Gastroesophageal sphincter (tissue), 4 donors: ENCODE data around the gene PLPP6. TPM values are rescaled to one million over a fixed set of nuclear protein-coding genes. Genes with fewer than 3 reads are reported as not detected.
A peak's percentile ranks its signal among the peaks of the same experiment; 100 is the strongest.

ENCODE experiments used
- ATAC-seq: fragments of 150-250 bp; one replicate; pipeline ENCODE4 v1.9.1; 2016; ENCODE audit warnings: mild to moderate bottlenecking, moderate library complexity
- H3K27ac ChIP-seq, 4 donors: fragments of 200-600 bp; sonication (generic) in 3 of 4; 1 replicate in 3 of 4; 2 replicates in 1 of 4; pipeline ENCODE4 v1.5.1; 2016 to 2019
- H3K27me3 ChIP-seq: fragments of 200-600 bp; sonication (generic); one replicate; pipeline ENCODE4 v1.5.1; 2019
- H3K36me3 ChIP-seq, 2 donors: fragments of 200-600 bp; sonication (generic); one replicate each; pipeline ENCODE4 v1.5.1; 2019; ENCODE audit warnings: control low read depth in 1 of 2
- H3K4me1 ChIP-seq, 3 donors: fragments of 200-600 bp; sonication (generic); 1 replicate in 2 of 3; 2 replicates in 1 of 3; pipeline ENCODE4 v1.5.1; 2016 to 2019; ENCODE audit warnings: control low read depth in 2 of 3
- H3K4me3 ChIP-seq, 2 donors: fragments of 200-600 bp; sonication (generic); one replicate each; pipeline ENCODE4 v1.5.1; 2019; ENCODE audit warnings: mild to moderate bottlenecking in 1 of 2, moderate library complexity in 1 of 2
- H3K9me3 ChIP-seq, 3 donors: fragments of 200-600 bp; sonication (generic); one replicate each; pipeline ENCODE4 v1.5.1; 2017 to 2019; ENCODE audit warnings: control low read depth in 2 of 3
- CTCF ChIP-seq, 4 experiments: fragments of 200-600 bp in 2 of 4; fragments of 450-650 bp in 2 of 4; sonication (generic) in 1 of 4; IDR thresholded peaks; one replicate each; pipeline ENCODE4 v1.5.1; 2017 to 2019; ENCODE audit warnings: antibody characterized with exemption in 4 of 4, mild to moderate bottlenecking in 2 of 4, moderate library complexity in 2 of 4
- EP300 ChIP-seq: sonication (generic); formaldehyde crosslinking; IDR thresholded peaks from one replicate; pipeline ENCODE4 v1.6.1; 2017; ENCODE audit warnings: antibody characterized with exemption, mild to moderate bottlenecking
- POLR2A ChIP-seq, 2 donors: fragments of 450-650 bp; IDR thresholded peaks; one replicate each; pipeline ENCODE4 v1.6.1; 2017; ENCODE audit warnings: antibody characterized with exemption in 2 of 2, mild to moderate bottlenecking in 2 of 2, moderate library complexity in 1 of 2
- POLR2AphosphoS5 ChIP-seq: sonication (generic); formaldehyde crosslinking; IDR thresholded peaks from one replicate; pipeline ENCODE4 v1.6.1; 2017; ENCODE audit warnings: antibody characterized with exemption
- WGBS, 2 donors: methylation state at CpG; one replicate each; pipeline ENCODE4 v1.1.5; 2018; ENCODE audit warnings: low coverage in 1 of 2; 5-methylcytosine and 5-hydroxymethylcytosine counted together
- total RNA-seq, 4 donors: library from RNA; depleted of rRNA; stranded (reverse); fragments of >200 nt; gene quantifications; one replicate each; pipeline ENCODE4 v1.1.0, GENCODE V29; 2016

Gene PLPP6
- 1 to 10 TPM; 5.3 to 8.1 (median 6.6) TPM for total RNA-seq

DNA sequence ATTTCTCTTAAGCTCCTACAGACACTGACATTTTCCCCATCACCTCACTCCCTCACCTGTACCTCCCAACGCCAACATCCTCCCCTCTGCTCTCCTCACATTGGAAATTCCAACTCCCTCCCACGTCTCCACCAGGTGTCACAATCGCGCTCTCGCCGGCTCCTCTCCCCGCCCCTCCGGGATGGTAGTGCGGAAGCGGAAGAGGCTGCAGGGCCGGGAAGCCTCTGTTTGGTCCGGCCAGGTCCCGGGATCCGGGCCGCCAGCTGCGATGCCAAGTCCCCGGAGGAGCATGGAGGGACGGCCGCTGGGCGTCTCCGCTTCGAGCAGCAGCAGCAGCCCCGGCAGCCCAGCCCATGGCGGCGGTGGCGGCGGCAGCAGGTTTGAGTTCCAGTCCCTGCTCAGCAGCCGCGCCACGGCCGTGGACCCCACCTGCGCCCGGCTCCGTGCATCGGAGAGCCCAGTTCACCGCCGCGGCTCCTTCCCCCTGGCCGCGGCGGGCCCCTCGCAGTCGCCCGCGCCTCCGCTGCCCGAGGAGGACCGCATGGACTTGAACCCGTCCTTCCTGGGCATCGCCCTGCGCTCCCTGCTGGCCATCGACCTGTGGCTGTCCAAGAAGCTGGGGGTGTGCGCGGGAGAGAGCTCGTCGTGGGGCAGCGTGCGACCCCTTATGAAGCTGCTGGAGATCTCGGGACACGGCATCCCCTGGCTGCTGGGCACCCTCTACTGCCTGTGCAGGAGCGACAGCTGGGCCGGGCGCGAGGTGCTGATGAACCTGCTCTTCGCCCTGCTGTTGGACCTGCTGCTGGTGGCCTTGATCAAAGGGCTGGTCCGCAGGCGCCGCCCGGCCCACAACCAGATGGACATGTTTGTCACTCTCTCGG is at the start of gene PLPP6:
PLPP6 (plus strand) TSS at position 187 of the 881 bp plus-strand sequence; CDS start at position 269, 82 bp downstream.
- peaks cover 0 to 56% (median 13%) of the 10 kb centered on the region in 3 donors for H3K4me1 ChIP-seq
- H3K27ac ChIP-seq, result peak within 1 kb of the TSS in 3 of 4 donors; percentile 85 to 88 (median 87)
- peak within 1 kb of the TSS; percentile 55 to 96 for H3K4me3 ChIP-seq
- no peak for TF ChIP-seq EP300
- peak; percentile 51 to 54 for TF ChIP-seq POLR2A (IDR thresholded peaks at IDR 0.05)
- TF ChIP-seq POLR2AphosphoS5, result peak; percentile 79
- TF ChIP-seq CTCF (IDR thresholded peaks at IDR 0.05), result peak; percentile 37 to 78 (median 60)
- 0 to 6% methylated on average over 1 to 2 of the region's 70 CpGs for WGBS, 2 donors
- H3K27me3 ChIP-seq, result no peaks in the 10 kb centered on the region
- no peaks in the 10 kb centered on the region for H3K9me3 ChIP-seq
- ATAC-seq, result peak; percentile 96
- no peaks in the 10 kb centered on the region for H3K36me3 ChIP-seq

DNA sequence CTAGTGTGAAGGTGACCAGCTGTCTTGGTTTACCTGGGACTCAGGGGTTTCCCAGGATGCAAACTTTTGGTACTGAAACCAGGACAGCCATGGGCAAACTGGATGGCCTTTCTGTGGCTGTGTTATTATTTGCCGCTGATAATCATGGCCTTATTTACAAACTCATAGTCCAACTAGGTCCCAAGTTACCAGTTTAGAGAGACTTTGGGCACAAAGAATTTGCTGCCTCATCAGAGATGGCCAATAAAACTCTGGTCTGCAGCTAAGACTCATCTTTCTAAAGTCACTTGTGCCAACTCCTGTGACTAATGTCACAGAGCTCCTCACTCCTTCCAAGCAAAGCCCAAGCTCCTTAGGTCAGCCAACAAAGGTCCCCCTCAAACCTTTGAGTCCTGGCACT is 47.5 kb upstream of the PLPP6 start:
- 100% methylated on average over 1 of the region's 1 CpG; no CpG with 5 or more reads in 1 of the 2 donors for WGBS, 2 donors
- H3K4me1 ChIP-seq, result no peaks in the 10 kb centered on the region
- ATAC-seq, result no peak
- TF ChIP-seq CTCF (IDR thresholded peaks at IDR 0.05), result no peak
- no peak for TF ChIP-seq POLR2A (IDR thresholded peaks at IDR 0.05)
- TF ChIP-seq POLR2AphosphoS5, result no peak
- no peak for TF ChIP-seq EP300
- no peaks in the 10 kb centered on the region for H3K9me3 ChIP-seq
- H3K27me3 ChIP-seq, result no peaks in the 10 kb centered on the region
- no peaks in the 10 kb centered on the region for H3K36me3 ChIP-seq
- no peak overlapping the region for H3K4me3 ChIP-seq
- H3K27ac ChIP-seq, result no peak overlapping the region

DNA sequence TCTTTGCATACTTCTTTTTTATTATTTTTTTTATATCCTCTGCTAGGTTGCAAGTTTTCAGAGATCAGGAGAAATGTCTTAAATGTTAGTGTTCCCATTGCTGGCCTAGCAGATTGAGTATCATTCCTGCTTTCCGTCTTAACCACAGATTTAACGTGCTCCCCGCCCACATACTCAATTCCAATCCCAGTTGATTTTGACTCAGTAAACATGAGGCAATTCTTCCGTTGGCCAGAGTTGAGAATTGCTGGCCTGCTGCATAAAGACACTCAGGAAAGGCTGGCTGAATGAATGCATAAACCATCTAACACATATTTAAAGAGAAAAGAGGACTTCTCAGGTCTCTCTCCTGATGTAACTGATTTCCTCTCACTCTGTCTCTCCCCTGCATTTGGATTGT is 46.8 kb upstream of the PLPP6 start:
- no peak for ATAC-seq

DNA sequence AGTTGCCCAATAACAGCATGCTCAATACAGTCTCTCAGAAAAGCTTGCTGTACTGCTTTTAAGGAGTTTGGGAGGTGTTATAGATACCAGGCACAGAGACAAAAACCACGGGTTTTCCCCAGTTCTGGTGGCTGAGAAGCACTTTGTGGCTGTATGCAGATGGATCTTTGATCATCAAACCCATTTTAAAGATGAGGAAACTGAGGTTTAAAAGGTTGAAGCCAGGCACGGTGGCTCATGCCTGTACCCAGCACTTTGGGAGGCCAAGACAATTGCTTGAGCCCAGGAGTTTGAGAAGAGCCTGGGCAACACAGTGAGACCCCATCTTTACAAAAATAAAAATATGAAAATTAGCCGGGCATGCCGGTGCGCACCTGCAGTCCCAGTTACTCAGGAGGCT is 46.3 kb upstream of the PLPP6 start:
- no peak overlapping the region for H3K27ac ChIP-seq
- no peaks in the 10 kb centered on the region for H3K9me3 ChIP-seq
- 85 to 100% methylated on average over 2 to 4 of the region's 5 CpGs for WGBS, 2 donors
- H3K4me3 ChIP-seq, result no peak overlapping the region
- no peaks in the 10 kb centered on the region for H3K27me3 ChIP-seq
- TF ChIP-seq EP300 (no peak), POLR2A (IDR thresholded peaks at IDR 0.05) (no peak), POLR2AphosphoS5 (no peak), CTCF (IDR thresholded peaks at IDR 0.05) (no peak)
- no peaks in the 10 kb centered on the region for H3K4me1 ChIP-seq
- ATAC-seq, result no peak
- no peaks in the 10 kb centered on the region for H3K36me3 ChIP-seq

More for the DNA sequence above, 46.8 kb upstream of the PLPP6 start:
- Histone ChIP-seq H3K4me1 (no peaks in the 10 kb centered on the region), H3K36me3 (no peaks in the 10 kb centered on the region), H3K9me3 (no peaks in the 10 kb centered on the region), H3K4me3 (no peak overlapping the region), H3K27me3 (no peaks in the 10 kb centered on the region), H3K27ac (no peak overlapping the region)
- 53 to 57% methylated on average over 1 to 4 of the region's 4 CpGs for WGBS, 2 donors
- no peak for TF ChIP-seq EP300
- no peak for TF ChIP-seq CTCF (IDR thresholded peaks at IDR 0.05)
- no peak for TF ChIP-seq POLR2A (IDR thresholded peaks at IDR 0.05)
- no peak for TF ChIP-seq POLR2AphosphoS5

DNA sequence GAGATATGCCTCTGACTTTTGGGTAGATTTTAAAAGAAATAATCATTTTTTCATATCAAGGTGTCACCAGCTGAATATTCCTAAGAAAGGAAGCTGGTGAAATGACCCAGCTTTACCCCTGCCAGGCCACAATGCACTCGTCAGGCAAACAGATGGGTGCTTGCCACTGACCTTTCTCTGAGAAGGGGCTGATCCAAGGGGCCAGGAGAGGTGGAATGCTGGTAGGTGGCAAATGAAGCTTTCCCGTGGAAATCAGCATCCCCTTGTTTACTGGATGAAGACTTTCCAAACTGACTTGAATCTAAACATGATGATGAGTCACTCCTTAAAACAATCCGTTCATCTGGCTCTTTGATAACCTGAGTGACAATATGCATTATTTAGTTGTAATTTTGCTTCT is 44.3 kb upstream of the PLPP6 start:
- H3K4me1 ChIP-seq, result no peaks in the 10 kb centered on the region
- WGBS, 2 donors, result 50 to 63% methylated on average over 1 to 3 of the region's 3 CpGs
- TF ChIP-seq EP300 (no peak), POLR2A (IDR thresholded peaks at IDR 0.05) (no peak), POLR2AphosphoS5 (no peak), CTCF (IDR thresholded peaks at IDR 0.05) (no peak)

More for the DNA sequence above, 44.3 kb upstream of the PLPP6 start:
- ATAC-seq, result no peak
- no peaks in the 10 kb centered on the region for H3K27me3 ChIP-seq
- no peak overlapping the region for H3K27ac ChIP-seq
- H3K4me3 ChIP-seq, result no peak overlapping the region
- no peaks in the 10 kb centered on the region for H3K9me3 ChIP-seq
- H3K36me3 ChIP-seq, result no peaks in the 10 kb centered on the region
